ENCODE results near the gene PAK6.

PAK6 gene

DNA sequence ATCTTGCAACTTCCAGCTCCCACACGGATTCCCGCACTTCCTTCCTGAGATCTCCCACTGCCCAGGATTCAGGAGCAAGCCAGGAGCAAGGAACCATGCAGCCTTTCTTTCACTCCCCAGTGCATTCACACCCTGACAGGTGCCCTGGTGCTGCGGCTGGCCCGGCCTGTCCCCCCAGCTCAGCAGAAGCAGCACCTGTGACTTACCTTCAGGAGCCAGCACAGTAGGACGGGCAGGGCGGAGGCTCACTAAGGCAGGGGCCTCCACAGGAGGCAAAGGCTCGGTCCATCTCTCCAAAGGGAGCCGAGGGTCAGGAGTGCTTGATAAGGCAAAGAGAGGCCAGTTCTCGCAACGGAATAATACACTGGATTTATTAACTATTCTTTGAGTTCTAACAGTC is 39.2 kb downstream of the PAK6 start:
- DNase-seq, result no peak

DNA sequence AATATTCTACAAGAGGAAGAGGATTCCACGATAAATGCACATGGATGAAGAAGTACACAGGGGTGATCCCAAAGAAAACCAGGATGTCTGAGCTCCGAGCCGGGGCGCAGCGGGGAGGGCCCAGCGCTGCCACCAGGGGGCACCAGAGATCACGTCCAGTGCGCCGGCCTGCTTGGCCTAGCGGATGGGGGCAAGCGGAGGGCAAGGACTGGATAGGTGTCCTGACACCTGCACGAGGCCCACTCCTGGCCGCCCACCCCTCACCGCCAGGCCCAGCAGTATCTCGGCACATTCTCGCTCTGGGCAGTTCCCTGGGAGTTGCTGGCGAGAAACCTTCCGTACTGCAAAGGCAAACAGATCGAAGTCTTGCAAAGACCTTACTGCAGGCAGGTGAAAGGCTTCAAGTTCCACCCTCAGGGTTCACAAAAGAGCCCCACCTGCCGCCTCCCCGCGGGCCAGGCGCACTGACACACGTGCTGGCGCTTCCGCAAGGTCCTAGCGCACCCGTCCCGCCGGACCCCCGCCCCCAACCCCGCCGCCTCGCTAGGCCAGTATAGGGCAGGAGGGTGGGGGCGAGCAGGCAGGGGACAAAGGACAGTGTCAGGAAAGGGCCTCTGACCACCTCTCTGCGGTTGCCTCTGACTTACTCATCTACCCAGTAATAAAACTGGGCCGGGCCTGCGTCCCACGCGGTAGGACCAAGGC is 40.7 kb downstream of the PAK6 start:
- DNase-seq, result peak; percentile 71

DNA sequence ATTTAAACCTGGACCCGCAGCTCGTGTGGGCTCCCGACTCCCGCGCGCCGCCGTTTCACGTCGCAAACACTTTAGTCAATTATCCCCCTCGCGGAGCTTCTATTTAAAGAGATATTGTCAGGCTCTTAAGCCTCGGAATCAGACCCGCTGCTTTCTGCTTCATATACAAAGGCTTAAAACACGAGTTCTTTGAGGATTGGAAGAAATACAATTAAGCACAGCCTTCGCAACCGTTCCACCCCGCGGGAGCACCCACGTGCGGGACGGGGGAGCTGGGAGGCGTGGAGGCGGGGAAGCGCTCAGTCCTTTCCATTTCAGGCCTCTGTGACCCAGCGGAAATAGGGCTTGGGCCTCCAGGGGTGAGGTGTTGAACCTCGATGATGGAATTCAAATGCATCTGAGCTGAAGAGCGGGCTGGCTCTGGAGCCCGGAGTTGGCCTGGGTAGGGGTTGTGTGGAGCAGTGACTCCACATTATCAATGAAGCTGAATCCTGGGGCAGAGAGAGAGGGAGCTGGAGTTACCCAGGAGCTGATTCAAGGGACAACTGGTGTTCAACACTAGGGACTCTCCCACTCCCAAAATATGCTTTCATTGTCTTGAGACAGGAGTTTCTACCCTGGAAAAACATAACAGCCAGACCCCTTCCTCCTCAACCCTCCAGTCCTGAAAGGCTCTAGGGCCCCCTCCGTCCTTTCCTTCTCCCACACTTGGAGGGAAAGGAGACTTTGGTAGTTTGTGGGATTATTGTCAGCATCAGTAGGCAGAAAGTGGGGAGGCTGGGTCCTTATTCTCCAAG is 41.6 kb downstream of the PAK6 start:
- DNase-seq, result no peak

DNA sequence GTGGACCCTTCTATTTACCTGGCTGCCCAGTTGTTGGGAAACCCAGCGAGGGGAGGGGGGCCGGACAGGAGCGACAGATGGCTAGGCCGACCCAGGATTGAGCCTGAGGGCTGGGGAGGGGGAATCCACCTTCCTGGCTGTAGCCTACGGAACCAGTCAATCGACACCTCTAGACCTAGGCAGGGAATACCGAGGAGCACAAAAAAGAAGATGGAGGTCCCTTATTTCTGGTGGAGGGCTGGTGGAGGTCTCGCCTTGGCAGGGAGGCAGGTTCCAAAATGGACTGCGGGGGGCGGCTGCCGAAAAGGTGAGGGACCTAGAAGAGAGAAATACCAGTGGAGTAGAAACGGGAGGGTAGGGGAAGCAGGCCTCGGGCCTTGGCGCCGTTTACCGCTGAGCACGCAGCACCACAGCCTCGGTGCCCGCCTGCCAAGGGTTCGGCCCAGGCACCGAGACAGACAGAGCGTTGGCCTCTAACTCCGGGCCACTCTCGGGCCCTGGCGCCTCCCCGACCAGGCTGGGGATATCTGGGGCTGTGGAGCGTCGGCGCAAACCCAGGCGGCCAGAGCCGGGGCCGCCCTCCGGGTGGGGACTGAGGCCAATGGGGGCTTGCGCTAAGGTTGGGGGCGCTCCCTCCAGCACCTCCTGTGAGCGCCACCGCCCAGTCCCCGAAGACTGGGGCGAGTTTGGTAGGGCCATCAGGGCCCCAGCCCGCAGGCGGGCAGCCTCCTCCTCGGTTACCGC is 42.4 kb downstream of the PAK6 start:
- DNase-seq, result no peak

DNA sequence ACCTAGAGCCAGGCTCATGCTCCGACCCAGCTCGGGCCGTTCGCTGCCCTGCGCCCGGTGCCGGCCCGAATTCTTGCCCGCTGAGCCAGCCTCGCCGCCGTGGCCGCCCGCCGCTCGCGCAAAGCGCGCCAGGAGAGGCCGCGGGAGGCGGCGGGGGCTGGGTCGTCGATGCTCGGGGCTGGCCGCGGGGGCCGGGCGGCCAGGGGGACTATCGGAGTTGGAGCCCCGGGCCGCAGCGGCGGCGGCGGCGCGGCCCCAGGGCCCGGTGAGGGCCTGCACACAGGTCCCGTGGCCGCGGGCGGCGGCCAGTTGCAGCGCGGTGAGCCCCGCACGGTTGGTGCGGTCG is 42.9 kb downstream of the PAK6 start:
- DNase-seq, result no peak

DNA sequence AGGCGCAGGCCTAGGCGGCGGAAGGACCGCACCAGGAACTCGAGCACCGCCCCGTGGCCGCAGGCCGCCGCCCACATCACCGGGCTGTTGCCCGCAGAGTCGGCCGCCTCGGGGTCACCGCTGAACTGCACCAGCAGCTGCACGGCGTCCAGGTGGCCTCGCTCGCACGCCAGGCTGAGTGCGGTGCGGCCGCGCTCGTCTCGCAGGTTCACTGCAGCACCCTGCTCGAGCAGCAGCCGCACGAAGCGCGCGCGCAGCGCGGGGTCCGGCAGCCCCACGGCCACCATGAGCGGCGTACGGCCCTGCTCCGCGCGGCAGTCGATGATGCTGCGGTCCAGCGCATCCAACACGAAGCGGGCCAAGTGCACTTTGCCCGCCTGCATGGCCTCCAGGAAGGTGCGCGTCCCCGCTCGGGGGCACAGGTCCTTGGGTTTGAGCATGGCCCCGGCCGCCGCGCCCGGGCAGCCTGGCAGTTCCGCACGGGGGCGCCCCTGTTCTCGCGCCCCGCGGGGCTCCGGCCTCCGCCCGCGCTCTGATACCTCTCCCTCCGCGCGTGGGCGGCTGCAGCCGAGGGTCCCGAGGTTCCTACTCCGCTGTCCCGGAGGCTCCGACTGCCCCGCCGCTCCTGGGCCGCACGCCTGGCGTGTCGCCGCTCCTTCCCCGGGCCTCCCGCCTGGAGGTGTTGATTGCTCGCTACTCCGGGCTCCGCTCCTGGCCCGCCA is 43.4 kb downstream of the PAK6 start:
- DNase-seq, result peak; percentile 46

DNA sequence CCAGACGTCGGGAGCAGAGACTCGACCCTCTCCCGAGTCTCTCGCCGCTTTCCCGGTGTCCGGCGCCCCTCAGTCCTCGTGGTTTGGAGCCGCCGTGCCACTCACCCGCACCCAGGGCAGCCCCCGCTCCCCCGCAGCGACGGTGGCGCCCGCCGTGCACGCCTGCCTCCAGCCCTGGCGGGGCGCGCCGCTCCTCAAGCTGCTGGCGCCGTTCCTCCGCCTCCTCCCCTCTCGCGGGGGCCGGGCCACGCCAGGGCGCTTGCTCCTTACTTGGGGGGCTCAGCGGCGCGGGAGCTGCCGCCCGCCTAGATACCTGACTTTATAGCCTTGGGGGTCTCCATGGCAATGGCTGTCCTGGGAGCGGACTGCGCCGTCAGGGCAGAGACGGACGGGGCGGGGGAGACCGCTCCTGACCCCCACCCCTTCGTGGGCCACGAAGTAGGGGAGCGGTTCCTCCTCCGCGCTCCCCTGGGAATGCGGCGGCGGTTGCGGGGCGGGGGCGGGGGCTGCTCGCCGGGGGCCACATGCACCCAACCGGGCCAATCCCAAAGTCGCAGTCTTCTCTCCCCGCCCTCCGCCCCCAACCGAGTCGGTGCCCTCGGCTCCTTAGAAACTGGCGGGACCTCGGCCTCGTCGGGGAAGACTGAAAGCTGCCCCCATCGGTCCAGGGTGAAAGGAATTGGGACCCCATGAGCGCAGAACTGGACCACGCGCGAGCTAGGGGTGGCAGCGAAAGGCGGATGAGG is 44.2 kb downstream of the PAK6 start, which contains the start of gene ANKRD63:
TSS of gene ANKRD63 (minus strand) at position 196 of the 746 bp plus-strand sequence. CDS start 478 bp downstream, outside the sequence.
- peak; percentile 38 for DNase-seq

DNA sequence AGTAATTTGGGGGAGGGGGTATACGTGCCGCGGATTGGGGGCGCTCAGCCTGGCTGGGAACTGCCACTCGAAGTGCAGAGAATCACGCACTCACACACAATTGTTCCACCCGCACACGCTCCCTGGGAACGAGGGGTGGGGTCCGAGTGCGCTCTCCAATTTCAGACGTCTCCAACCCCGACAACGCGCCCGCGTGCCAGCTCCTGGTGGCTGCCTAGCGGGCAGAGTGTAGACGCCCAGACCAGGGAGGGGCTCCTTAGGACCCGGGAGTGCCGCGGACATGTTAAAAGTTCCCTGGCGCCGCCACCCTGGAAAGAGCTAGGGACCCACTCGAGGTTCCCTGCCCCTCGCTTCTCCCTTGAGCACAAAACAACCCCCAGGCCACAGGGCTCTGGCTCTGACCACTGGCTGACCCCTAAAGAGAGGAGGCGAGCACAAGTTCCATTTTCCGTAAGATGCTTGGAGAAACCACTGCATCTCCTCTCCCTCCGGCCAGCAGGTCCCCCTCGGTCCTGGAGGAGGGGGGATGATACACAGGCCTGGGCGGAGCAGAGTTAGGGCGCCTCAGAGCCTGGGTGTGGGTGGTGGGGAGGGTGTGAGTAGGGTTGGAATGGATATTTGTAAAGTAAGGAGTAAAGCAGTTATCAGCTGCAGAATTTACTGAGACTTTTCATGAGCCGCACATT is 44.9 kb downstream of the PAK6 start:
- DNase-seq, result no peak

DNA sequence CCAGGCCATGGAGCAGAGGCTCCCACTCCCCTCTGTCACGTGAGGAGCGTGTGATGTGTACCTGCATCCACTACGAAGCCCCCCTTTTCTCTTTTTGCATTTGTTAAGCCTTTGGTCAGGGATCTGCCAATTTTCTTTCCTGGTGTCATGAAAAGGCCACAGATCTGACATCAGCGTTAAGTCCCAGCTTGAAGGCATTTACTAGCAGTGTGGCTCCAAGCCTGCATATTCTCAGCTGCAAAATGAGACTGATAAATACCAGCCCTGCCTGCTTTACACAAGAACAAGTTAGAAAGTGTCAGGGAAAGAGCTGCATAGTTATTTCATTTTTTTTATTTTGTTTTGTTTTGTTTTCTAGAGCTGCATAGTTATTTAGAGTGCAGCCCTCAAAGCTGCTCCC is 46.3 kb downstream of the PAK6 start:
- no peak for DNase-seq

DNA sequence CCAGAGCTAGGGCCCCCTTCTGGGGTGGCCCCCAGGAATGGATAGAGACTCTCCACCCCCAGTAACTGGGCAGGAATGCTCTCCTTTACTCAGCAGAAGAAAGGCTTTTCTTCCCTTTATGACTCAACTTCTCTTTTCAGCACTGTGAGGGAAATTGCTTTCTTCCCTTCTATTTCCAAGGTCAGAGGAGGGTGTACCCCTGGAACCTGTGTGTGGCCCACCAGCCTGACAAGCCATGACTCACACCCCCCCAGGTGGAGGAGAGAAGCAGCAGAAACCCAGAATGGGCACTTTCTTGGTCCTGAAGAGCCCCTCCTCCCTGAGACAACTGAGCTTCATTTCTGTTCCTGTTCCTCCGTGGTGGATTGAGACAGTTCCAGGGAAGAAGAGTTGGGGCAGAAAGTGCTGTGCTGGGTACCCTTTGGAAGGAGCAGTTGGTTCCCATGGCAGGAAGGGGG is 46.7 kb downstream of the PAK6 start:
- DNase-seq, result no peak

DNA sequence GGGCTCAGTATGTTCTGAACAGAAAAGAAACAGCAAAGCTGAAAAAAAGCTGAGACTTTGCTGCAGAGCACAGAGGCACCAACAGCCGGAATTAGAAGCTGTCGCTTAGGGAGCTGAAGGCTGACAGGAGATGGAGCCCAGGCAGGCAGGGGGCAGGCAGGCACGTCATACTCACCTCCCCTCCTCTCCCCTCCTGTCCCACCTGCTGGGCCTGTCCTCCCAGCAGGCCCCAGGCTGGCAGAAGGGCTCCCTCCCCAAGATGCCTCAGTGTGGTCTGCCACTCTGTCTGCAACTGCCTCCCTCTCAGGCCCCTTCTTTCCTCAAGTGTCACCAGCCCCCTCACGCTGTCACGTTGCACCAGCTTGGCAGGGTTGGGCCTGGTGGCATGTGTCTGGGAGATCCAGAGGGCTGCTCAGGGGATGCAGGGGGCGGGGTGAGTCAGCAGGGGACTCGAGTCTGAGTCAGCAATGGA is 47.2 kb downstream of the PAK6 start:
- no peak for DNase-seq

DNA sequence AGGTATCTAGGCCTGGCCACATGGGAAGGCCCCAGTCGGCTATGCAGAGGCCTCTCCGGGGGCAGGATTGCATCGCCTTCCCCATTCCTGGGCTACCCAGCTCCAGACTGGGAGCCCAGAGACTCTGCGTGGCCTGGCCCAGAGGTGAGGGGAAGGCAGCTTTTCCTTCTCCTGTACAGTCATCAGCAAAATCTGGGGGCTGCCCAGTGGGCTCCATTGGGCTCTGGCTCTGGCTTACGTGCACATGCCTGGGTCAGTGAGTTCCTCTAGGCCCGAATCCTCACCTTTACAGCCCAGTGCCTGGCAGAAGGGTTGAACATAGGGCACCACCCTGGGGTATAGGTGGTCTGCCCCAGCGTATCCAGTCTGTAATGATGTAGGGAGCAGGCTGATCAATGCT is 47.9 kb downstream of the PAK6 start:
- no peak for DNase-seq

DNA sequence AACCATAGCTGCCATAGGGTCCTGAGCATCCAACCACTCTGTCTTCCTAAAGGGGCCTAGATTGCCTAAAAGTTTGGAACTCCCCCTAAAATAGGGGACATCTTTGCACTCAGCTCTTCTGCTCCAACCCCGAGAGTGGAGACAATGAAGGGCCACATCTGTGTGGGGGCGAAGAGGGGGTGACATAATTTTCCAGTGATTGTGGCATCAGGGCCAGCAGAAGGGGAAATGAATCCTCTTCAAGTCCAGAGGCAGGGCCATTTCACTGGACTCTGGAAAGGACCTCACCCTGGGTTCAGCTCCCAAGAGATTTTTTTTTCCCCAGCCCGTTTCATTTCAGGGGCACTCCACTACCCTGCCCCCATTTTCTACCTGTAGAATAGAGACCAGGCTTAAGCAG is 48.6 kb downstream of the PAK6 start:
- DNase-seq, result no peak

DNA sequence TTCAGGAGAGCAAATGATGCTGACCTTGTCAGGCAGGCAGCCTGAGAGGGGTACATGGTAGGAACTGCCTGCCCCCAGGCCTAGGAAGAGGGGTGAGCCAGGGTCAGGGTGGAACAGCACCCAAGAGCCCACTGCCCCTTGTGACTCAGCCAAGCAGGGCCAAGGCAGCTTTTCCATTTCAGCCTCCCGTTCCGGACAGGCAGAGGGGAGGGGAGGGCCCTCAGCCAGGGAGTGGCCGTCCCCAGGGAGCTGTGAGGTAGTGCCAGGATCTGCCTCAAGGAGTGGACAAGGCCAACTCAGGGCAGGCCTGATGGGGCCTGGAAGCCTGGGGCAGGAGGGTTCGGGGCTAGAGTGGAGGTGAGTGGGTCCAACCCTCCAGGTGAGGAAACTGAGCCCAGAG is 49.1 kb downstream of the PAK6 start:
- DNase-seq, result no peak

DNA sequence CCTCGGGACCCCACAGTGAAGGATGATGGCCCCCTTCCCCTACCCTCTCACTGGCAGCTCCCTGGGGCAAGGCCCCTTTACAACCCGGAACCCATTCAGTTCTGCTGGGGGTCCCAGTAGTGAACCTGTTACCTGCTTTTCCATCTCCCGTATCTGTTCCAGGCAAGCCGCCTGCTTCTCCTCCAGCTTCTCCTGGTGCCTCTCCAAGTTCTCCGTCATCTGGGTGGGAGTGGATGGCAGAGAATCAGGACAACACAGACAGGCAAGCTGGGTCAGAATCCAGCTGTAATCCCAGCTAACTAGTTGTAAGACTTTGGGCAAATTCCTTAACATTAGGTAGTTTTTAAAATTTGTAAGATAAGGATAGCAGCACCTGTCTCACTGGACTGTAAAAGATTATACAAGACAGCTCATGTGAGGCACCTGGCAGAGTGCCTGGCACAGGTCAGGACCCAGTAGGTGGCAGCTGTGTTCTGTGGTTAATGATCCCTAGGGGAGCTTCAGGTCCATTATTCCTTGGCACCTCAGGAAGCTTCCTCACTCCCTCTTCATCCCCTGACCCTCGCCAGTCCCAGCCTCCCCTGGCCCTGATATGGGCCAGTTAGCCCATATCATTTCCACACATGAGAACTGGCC is 50.4 kb downstream of the PAK6 start:
- DNase-seq, result no peak

DNA sequence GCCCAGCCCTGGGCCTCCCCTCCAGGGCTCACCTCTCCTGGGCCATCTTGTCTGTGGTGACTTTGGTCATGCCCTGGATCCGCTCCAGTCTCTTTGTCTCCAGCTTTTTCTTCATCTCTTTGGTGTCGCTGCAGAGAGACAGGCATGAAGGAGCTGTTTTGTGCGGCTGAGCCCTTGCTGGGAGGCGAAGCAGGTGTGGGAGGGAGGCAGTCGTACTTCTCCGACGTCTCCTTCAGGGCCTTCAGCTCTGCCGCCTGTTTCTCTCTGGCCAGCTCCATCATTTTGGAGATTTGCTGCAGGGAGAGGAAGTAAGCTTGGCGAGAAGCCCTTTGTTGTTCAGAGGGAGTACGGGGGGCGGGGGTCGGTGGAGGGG is 51.7 kb downstream of the PAK6 start:
- no peak for DNase-seq

DNA sequence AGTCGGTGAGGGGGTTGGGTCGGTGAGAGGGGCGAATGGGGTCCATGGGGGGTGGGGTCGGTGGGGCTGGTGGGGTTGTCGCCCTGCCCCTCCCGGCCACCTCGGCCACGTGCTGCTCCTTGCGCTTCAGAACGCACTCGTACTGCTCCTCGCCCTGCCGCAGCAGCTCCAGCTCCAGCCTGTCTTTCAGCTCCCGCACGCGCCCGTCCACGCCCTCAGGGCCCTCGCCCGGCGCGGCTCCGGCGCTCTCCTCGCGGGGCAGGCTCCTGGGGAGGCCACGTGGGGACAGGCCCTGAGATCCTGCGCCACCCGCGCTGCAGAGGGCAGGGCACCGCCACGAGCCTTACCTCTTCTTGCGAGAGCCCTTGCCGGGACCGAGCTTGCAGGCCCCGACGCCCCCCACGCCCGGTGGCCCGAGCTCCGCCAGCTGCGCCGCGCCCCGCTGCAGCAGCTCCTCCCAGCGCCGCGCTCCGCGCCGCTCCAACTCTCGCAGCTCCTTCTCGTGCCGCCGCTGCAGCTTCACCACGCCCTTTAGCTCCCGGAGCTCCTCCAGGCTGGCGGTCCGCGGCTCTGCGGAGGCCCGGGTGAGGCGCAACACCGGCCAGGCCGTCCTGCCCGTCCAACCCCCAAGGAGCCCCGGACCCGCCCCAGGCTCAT is 52.2 kb downstream of the PAK6 start:
- no peak for DNase-seq

DNA sequence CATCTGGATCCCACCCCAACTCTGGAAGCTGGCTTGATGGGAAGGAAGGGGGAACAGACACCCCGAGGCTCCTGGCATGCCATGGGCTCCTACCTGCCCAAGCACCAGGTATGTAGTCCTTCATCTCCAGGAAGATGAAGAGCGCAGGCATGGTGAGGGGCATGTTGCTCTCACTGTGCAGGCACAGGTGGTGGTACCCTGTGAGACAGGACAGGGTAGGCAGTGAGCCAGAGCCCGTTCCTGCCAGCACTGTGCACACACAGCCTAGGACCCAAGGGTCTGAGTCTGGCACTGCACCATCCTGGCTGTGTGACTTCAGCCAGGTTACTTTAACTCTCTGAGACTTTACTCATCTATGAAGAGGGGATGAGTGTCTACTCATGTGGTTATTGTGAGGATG is 53.4 kb downstream of the PAK6 start:
- no peak for DNase-seq

DNA sequence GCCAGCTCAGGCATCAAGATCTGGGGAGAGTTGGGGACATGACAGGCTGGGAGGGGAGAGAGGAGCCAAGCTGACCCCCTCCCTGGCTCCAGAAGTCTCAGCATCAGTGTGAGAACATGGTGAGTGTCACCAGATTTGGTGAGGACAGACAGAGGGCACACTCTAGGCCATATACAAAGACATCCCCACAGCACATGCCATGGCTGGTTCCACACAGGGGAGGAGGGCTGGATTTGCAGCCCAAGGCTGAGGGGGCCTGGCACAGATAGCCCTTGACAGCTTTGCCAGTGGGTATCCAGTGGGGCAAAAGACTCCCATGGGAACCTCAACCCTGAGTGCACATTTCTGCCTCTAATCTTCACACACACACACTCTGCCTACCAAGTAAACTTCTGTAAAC is 54.1 kb downstream of the PAK6 start:
- DNase-seq, result no peak

Measured in activated CD4-positive, alpha-beta T cell treated with anti-CD3 and anti-CD28 coated beads, Interleukin-2, amount 50 U/mL, for 1 hour (primary cell).